Measurements from ENCODE around the gene ARAP2. TPM values are rescaled to one million over a fixed set of nuclear protein-coding genes. Genes with fewer than 3 reads are reported as not detected.

ARAP2 gene
- total RNA-seq, 1 donor from 2014 or later = 22.3 TPM

DNA sequence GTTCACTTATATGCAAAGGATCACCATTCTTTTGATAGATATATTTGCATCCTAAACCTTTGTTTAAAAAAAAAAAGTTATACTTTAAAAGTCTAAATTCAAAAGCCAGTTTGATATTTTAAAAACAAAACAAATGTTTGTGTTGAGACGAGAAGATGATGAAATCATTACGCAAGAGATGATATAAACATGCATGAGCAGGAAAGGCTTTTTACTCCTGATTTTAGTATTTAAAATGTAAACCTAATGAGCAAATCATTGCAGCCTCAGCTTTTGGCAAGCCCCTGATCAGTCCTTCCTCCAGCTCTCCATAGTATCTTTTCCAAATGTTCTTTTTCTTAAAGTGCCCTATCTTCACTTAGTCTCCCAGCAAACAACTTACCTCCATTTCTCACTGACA lies 115.6 kb downstream of the ARAP2 start:
- no peak for DNase-seq (ENCODE audit: low spot score)

DNA sequence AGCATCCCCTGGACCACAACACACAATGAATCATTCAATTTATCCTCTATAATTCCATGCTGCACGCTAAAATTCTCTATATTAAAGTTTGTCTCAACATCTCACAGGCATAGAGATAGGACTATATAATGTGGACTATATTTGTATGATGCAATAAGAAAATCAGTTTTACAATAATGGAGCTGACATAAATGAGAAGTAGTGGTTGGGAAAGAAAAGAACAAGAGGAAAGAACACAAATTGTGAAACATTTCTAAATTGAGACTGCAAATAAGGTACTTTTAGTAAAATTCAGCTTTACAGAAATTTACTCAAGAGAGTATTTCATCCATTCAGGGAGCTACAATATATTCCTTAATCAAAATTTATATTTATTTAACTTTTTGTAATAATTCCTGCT lies 120.4 kb downstream of the ARAP2 start:
- DNase-seq (ENCODE audit: low spot score) = no peak

DNA sequence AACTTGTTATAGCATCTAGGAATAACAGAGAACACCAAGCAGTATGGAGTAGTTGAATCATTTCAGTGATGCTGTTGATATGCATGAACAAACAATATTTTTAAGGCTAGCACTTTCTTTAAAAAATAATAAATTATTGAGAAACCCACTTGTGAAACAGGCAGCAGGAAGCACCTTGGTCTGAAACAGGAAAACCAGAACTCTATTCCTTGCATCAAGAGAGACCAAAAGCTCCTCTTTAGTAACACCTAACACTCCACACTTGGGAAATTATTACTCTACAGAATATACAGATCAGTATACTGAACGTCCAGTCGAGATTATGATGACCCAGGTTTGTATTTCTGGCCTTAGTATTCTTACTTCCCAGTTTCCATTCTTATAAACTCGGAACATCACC lies 129.0 kb downstream of the ARAP2 start:
- no peak for DNase-seq (ENCODE audit: low spot score)

DNA sequence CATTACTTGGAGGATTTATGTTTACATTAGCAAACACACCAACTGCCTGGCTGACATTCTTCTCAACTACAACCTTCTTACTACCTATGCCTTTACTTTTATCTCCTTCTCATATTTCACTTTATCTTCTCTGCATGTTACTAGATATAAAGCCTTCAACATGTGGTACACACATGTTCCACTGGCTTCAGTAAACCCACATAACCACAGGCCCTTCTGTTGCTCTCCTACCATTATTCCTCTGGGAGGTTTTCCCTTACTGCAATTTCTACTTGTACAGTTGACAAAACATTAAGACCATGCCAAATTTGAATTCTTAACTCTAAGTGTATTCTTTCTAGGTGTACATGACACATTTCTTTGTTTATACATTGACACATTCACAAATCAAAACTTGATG lies 133.1 kb downstream of the ARAP2 start:
- DNase-seq (ENCODE audit: low spot score) = no peak

DNA sequence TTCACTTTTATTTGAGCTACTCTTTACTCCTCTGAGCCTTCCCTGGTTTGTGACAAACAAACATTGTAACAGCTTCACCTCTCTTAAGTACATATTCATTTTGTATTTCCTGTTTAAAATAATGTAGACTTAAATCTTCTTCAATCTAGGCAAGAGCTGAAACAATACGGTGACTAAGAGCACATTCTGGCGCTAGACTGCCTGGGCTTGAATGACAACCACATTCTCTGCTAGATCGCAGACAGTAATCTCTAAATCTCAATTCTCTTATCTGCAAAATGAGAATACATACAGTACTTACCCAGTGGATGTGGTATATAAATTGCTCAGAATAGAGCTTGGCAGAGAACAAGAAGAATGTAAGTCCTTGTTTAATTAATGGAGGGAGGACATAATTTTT lies 144.8 kb downstream of the ARAP2 start:
- no peak for DNase-seq (ENCODE audit: low spot score)

DNA sequence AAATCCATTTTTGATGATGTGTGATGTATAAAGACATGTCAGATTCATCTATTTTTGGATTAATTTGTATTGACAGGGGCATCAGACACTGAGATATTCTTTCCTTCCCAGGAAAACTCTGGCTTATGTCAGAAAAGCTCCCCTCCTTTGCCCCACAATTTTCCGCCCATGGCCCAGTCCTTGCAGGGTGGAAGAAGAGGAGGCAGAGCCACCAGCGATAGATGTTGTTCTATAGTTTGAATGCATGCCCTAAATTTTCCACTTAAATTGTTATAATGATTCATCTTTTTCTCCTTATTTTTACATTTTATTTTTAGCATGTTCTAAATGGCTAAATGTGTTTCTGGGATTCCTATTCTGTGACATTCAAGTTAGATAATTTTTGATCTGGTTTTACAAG lies 149.3 kb downstream of the ARAP2 start:
- no peak for DNase-seq (ENCODE audit: low spot score)

DNA sequence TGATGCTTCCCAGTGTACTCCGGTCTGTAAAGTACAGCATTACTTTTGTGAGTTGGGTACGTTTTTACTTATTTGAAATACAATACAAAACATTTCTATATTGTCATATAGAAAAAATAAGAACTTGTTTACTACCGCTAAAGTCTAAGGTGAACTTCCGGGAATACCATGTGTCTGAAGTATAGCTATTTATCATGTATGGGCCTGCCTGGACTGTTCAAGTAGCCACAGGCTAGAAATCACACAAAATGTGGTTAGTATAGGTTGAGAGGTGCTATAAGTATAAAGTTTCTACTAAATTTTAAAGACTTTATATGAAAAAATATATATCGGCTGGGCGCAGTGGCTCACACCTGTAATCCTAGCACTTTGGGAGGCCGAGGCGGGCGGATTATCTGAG lies 152.3 kb downstream of the ARAP2 start:
- no peak for DNase-seq (ENCODE audit: low spot score)

DNA sequence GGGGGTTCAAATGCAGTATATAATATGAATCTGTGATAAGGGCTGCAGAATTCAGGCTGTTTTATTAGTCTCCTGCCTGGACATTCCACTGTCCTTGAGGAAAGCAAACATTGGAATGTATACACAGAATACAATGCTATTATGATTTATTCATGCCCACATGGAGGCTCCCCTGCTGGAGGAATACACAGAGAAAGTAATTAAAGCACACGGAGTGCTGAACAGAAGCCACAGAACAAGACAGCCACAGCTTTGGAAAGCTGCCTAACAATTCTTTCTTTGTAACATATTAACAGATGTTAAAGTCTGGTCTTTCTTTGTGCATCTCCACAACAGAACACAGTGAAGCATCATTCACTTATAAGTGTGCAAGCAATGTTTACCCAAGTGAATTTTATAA lies 155.8 kb downstream of the ARAP2 start:
- no peak for DNase-seq (ENCODE audit: low spot score)

DNA sequence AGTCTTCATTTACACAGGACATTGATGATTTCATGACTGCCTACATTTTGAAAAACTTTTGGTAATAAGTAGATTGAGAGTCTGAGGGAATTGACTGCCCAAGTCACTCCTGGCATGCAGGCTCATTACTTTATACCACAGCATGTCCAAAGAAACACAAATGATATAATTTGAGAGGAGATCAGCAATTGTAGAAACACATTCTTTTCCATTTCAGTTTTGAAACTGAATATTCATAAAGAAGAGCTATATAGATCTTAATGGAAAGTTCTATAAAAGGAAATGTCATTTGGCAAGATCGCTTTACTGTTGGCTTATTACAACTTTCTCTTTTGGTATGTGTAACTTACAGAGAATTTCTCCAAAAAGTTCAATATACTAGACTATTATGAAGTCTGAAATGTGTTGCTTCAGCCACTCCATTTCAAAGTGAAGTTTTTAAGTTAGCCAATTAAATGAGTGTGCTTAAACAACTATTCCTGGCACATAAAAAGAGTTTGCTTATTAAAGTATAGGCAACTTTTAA lies 158.0 kb downstream of the ARAP2 start:
- no peak for DNase-seq (ENCODE audit: low spot score)

DNA sequence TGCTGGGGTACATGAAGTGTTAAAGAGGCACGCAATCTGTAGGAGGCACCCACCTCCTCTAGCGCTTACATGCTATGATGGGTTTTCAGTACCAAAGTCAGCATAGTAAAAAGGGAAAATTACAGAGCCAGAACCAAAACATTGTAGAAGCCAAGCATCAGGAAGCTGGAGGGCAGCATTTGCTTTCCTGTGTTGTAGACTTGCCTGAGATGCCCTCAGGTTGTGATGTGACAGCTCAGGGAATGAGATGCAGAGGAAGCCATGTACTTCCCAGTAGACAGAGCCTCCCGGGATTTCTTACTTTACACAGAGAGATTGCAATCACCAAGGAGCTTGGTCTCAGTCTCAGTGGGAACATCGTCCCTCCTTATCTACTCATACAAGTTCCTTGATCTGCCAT lies 161.5 kb downstream of the ARAP2 start:
- DNase-seq (ENCODE audit: low spot score) = no peak

DNA sequence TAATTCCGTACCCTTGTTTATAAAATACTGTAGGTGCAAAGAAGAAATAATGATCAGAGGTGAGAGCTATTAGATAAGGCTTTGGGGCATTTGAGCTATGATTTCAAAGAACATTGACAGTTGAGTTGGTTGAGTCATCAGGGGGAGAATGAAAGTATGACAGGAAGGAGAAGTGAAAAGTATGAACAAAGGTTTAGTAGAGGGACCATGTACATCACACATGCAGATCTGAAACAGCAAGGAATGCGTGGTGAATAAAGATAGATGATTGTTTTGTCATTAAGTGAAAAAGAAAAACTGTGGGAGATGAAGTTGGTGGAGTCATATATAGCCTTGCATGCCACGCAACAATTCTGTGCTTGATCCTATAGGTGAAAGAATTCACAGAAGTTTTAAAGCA lies 163.1 kb downstream of the ARAP2 start:
- DNase-seq (ENCODE audit: low spot score) = no peak

DNA sequence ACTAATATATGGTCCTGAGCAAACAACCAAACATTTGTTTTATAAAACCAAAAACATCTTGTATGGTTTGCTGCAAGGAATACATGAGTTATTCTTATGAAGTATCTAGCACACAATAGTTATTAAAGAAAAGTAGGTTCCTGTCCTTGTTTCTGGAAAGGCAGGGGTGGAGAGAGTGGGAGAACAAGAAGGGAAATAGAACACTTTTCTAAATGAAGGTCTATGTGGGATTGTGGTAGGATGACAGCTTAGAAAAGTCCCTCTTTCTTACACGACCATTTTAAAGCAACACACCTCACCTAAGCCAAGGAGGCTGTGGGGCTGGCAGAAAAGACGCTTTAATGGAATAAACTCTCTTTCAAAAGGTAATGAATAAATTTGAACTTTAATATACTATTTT lies 164.6 kb downstream of the ARAP2 start:
- DNase-seq (ENCODE audit: low spot score) = no peak

DNA sequence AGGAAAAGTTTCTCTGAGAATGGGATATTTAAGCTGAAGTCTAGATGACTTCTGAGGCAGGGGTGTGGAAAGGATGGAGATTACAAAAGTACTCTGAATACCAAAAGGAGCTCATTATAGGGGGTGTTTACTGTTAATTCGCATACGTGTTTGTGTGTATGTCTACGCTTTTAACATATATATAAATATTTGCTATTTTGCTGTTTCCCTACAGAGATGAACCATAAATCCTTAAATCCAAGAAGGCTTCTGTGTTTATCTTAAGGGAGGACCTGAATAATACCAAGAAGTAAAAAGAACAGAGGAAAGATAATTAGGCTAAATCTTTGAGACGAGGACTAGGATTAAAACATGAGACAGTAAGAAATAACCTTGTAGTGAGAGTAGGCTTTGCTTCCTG lies 166.0 kb downstream of the ARAP2 start:
- DNase-seq (ENCODE audit: low spot score) = no peak

DNA sequence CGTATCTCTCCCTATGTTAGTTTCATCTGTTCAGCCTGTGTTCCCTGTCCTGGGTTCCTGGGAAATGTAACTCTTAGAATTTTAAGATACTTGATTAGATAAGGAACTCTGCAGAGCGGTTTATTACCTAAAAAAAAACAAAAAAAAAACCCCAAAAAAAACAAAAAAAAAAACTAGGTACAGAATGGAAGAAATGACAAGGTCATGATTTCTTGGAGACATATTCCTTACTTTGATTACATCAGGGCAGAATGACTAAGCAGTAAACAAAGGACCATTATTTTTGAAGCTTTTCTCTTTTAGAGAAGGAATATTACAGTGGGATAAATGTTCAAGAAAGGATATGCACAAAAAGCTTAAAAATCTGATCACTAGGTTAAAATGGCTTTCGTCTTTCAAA lies 171.8 kb downstream of the ARAP2 start:
- DNase-seq (ENCODE audit: low spot score) = no peak

DNA sequence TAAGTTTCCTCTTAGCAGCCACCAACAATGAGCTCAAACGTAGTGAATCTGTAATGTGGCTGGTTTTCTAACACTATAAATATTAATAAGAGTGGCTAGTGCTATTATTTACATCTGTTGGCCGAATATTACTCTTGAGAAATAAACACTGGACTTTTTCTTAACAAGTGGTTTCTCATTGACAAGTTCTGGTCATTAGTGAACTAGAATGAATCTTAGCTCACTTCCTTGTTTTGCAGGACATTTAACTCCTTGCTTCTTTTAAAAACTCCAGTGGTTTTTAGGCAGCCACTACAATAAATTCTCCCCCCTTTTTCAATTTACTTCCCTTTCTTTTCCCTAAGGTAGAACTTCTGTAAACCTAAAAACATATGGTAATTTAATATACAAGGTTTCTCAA lies 177.2 kb downstream of the ARAP2 start:
- no peak for DNase-seq (ENCODE audit: low spot score)

DNA sequence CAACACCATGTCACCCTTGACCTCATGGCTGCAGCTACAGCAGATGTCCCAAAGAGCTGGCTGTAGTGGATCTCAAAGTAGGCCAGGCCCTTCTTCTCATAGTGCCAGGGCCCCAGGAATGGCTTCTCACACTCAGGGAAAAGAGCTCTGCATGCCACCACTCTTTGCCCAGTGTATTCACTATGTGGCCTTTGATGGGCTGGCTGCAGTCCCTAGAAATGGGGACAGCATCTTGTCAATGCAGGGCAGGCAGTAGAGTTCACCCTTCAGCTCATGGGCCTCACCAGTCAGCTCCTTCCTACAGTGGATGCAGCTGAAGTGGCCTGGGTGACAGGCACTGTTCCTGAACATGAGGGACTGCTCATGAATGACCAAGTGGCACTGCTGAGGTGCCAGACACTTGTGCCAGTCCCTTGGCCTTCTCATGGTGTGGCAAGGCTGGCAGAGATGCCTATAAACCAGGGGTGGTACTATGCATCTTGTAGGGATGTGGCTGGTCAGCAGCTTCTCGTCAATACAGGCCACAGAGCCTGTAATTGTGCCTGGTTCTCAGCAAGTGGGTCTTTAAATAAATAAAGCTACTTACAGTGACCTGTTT lies 178.9 kb downstream of the ARAP2 start:
- no peak for DNase-seq (ENCODE audit: low spot score)

DNA sequence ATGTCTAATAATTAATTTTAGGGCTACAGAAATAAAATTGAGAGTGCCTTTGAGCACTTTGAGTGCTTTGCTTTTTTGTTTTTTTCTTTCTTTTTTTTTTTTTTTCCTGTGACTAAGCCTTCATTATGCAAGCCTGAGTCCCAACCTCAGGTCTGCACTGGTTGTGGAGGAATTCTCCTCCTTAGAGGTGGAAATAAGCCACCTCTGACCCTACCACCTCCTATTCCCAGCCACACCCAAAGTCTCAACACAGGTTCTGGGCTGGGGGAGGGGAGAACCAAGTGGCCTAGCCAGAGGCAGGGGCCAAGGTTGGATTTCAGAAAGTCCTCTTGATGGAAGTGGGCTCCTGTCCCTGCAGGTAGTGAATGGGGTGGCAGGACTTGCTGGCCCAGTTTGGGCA lies 180.2 kb downstream of the ARAP2 start:
- no peak for DNase-seq (ENCODE audit: low spot score)

DNA sequence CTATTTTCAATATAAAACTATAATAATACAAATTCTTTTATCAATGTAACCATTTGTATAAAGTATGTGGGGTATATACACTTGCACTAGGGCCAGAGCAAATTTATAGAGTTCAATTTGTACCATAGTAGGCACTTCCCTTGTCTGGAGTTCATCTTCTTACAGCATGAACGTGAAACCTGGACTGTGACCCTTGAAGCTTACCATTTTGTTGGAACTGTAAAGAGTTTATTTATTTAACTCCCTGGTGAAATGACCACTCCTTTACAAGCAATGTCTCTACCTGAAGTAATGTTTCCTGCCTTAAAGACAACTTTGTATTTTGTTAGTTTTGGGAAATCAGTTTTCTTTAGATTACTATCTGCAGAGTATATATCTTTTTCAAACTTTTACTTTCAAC lies 188.2 kb downstream of the ARAP2 start:
- DNase-seq (ENCODE audit: low spot score) = no peak

DNA sequence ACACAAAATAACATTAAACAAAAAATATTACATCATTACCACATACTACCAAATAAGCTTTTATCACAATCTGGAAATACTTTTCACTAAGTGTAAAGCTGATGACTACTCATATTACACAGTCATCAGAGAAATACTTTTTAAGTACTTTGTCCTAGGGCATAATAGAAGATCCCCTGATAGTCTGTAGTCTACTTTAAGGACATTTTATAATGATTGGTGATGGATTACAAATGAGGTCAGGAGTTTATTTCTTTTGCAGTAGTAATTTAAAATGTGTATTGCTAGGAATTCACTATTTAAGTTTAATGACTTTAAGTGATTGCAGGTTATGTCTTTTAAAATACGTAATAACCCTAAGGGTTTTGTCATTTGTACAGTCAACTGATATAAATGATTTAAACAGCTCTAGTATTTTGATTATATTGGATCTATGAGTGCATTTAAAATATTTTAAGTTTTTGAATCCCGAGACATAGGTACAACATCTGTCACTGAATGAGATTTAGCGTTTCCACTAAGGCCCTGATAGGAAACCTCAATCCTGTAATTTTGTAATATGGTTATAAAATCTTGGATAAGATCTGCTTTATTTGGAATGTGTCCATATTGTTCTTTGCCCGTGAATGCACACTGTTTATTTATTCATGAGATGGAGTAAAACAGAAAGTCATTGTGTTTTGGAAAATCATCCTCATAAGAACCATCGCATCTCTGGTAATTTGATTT lies 189.5 kb downstream of the ARAP2 start:
- DNase-seq (ENCODE audit: low spot score) = no peak

DNA sequence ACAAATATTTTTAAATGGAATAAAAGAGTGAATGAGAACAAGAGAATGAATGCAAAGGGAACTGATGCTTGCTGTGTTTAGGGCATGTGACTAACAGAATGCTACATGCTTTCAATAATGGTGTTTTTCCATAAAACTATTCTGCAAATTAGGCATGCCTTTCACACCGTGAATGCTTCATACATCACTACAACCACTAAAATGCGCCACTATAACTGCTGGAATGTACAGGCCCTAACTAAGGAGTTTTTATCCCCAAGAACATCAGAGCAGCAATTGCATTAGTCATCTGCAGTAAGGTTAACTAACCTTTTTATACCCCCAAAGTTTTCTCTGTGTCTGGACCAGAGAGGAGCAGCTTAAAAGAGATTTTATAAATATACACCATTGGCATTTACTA lies 190.4 kb downstream of the ARAP2 start:
- no peak for DNase-seq (ENCODE audit: low spot score)

DNA sequence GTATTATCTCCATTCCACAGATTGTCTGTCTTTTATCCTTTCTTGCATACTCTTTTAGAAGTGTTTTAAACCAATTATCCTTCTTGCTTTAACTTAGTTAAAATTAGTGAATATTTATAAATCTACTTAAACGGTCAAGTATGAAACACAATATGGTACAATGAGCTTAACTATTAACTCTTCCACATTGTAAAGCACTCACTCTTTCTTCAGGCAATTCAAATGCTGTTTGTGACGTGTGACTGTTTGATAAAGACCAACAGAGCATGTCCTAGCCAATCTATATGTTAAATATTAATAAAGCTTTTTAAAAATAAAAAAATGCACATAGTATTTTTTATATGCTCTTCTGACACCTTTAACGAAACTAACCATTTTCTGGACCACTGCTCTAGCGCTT lies 192.7 kb downstream of the ARAP2 start:
- no peak for DNase-seq (ENCODE audit: low spot score)

DNA sequence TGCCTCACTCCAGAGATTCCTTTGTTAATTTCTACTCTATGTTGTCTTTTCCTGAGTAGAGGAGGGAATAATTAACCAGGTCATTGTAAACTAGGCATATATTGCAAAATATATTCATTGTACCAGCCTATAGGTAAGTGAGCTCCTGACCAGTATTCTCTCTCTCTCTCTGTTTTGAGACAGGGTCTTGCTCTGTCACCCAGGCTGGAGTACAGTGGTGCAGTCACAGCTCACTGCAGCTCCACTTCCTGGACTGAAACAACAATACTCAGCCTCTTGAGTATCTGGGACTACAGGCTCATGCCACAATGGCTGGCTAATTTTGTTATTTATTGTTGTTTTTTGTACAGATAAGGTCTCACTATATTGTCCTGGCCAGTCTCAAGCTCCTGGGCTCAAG lies 198.3 kb downstream of the ARAP2 start:
- no peak for DNase-seq (ENCODE audit: low spot score)

DNA sequence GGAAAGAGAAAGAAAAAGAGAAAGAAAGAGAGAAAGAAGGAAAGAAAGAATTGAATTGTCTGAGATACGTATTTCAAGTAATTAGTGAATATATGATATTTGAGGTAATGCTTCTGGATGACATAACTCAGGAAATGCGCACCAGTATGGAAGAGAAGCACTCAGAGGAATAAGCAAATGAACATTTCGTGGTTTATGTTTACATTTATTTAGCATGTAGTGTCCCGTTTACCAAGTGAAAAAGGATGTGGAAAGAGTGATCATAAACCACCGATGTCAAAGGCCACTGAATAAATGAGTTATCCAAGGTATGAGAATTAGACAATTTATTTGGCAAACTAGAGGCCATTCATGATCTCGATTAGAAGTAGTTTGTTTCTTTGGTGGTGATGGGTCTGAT lies 200.4 kb downstream of the ARAP2 start:
- DNase-seq (ENCODE audit: low spot score) = no peak

DNA sequence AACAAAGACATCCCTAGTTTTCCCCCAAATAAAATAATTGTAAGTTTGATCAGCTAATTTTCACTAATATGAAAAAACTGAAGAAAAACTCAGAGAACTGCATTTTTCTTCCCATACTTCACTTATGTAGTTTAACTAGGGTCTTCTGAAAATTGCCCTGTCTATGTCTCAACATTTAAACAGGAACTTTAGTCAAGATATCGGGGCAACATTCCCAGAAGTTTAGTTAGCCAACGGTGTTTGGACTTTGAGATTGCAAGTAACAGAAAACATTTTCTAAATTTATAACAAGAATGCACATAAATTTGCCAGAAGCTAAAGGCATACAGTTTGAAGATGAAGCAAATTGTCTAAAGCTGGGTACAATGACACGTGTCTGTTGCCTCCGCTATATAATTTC lies 201.1 kb downstream of the ARAP2 start:
- DNase-seq (ENCODE audit: low spot score) = no peak

Measured in mucosa of gallbladder (tissue), 1 donor.